C4-2B (cell line): ENCODE data around the gene DPP6.

Experiments used
- CTCF ChIP-seq: fragments of 450-650 bp; conservative IDR thresholded peaks from 2 replicates; pipeline ENCODE4 v1.5.1; 2017; ENCODE audit warnings: mild to moderate bottlenecking
- ZFX ChIP-seq: fragments of 450-650 bp; IDR thresholded peaks from 2 replicates; pipeline ENCODE4 v1.6.1; 2017

GRCh38 chr7:154651501-154651900 lies 599.3 kb downstream of the DPP6 start:
- no peak for TF ChIP-seq CTCF
- no peak for TF ChIP-seq ZFX
